ENCODE data around the gene INKA2.

The INKA2 gene

GRCh38 chr1:111691886-111692285, 47.3 kb downstream of the INKA2 start:
- H3K4me3 ChIP-seq, result no peak overlapping the region
- intact Hi-C loops (cut with DNase I; ENCODE audit: low total_unique reads), result no loop called here
- H3K27ac ChIP-seq, result peak overlapping the region in 1 of 2 donors; percentile 9
- peaks cover 0 to 41% (median 15%) of the 10 kb centered on the region in 4 donors for H3K4me1 ChIP-seq
- no peaks in the 10 kb centered on the region for H3K9me3 ChIP-seq
- no peak for TF ChIP-seq CTCF (IDR thresholded peaks at IDR 0.05)
- H3K27me3 ChIP-seq, result no peaks in the 10 kb centered on the region
- peaks cover 0 to 8% (median 0%) of the 10 kb centered on the region in 3 donors for H3K36me3 ChIP-seq
- no peak for DNase-seq

GRCh38 chr1:111690306-111690617, 48.9 kb downstream of the INKA2 start:
- H3K27ac ChIP-seq, result peak overlapping the region; percentile 35 to 54
- no peak for TF ChIP-seq CTCF (IDR thresholded peaks at IDR 0.05)
- intact Hi-C loops (cut with DNase I; ENCODE audit: low total_unique reads), result no loop called here

More at GRCh38 chr1:111690306-111690617, 48.9 kb downstream of the INKA2 start:
- DNase-seq, result peak in 1 of 2 donors; percentile 41
- Histone ChIP-seq H3K36me3 (peaks cover 0 to 8% (median 0%) of the 10 kb centered on the region in 3 donors), H3K27me3 (no peaks in the 10 kb centered on the region), H3K9me3 (no peaks in the 10 kb centered on the region), H3K4me1 (peaks cover 0 to 29% (median 8%) of the 10 kb centered on the region in 4 donors), H3K4me3 (no peak overlapping the region)
